ENCODE measurements around the gene BTN1A1.
A peak's percentile ranks its signal among the peaks of the same experiment; 100 is the strongest.
"Not testable (repeated sequence)": the region's sequence is repeated elsewhere in the genome, so short reads cannot be mapped to it uniquely, and the experiment has no call there.

Gene BTN1A1

DNA sequence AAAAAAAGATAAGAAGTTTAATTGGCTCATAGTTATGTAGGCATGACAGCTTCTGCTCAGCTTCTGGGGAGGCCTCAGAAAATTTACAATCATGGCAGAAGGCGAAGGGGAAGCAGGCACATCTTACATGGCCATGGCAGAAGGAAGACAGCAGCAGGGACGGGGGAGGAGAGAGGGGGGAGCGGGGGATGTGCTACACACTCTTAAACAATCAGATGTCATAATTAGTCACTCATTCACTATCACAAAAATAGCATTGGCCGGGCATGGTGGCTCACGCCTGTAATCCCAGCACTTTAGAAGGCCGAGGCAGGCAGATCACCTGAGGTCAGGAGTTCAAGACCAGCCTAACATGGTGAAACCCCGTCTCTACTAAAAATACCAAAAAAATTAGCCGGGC lies 10.9 kb downstream of the BTN1A1 start:
- DNase-seq (ENCODE audit: low spot score) = not testable (repeated sequence)

DNA sequence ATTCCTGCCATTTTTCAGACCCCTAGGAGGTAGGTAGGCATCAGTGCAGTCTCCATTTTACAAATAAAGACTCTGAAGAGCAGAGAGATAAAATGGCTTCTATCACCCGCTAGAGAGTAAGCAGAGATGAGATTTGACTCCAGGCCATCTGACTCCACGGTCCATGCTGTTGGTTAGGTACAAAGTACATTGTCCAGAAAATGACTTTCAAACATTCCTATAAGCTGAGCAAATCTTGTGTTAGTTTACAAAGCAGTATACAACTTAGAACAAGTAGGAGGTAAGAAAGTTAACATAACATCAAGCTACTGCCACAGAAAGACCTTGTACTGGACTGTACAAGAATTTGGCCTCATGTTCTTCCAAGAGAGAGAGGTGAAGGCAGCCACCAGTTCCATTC lies 14.9 kb downstream of the BTN1A1 start:
- no peak for DNase-seq (ENCODE audit: low spot score)

DNA sequence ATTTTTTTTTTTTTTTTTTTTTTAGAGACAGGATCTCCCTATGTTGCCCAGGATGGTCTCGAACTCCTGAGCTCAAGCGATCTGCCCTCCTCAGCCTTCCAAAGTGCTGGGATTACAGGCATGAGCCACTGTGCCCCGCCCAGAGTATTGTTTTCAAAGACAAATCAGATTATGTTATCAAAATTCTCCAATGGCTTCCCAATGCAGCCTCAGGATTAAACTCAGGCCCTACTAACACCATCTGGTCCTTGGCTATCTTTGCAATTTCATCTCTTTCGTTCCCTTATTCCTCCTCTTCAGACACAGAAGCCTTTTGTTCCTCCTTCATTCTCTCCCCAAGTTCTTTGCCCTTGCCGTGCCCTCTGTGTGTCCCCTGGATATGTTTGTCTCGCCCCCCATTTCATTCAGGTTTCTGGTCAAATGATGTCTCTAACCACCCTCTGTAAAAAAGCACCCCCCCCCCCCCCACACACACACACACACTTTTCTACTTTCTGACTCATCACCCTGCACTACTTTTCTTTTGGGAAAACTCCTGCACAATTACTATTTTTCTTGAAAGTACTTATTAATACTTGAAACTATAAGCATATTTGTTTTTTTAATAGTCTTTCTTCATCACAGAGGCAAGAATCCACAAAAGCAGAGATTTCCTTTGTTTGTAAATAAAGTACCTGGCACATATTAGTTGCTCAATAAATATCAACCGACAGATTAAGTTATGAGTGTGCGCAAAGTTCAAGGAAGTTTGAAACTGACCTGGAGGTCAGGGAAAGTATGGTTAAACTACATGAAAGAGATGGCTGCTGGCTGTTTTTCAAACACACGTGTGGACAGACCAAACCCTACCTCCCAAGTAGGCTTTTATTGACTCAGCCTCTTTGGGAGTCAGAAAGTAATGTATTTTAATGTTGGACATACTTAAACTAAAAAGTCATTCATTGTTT lies 16.7 kb downstream of the BTN1A1 start:
- DNase-seq (ENCODE audit: low spot score) = no peak

DNA sequence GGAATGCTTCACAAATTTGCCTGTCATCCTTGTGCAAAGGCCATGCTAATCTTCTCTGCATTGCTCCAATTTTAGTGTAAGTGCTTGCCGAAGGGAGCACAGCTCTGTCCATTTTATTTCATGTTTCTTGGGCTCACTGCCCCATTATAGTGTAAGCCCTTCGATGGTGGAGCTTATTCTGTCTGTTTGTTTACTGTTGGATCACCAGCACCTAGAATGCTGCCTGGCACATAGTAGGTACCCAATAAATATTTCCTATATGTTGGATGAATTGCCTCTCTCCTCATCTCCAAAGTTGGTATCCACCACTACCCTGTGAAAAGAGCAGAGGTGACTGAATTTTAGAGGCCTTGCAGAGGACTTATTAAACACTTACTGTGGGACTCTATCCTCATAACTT lies 19.3 kb downstream of the BTN1A1 start:
- no peak for DNase-seq (ENCODE audit: low spot score)

DNA sequence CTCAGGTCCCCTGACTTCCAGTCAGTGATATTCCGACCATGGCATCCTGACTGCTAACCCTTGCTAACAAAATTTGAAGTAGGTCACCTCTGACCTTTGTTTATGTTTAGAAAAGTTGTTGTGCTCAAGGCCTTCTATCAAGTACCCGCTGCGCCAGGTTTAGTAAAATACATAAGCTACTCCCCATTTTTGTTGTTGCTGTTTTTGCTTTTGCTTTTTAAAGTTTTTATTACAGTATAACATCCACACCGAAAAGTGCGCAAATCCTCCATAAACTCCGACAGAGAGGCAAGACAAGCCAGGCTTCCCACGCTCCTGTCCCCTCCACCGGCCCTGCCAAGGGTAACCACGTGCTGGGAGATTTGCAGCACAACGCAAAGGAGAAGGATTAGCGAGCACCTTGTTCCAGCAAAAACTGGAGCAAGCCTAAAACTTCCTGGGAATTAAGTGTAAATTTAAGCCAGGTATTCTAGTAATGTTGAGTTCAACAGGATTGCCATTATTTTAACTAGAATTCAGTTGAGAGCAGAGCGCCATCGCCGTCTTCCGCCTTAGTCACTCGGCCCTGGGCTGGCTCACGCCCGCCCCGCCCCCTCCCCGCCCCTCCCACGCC lies 20.2 kb downstream of the BTN1A1 start:
- peak; percentile 75 for DNase-seq (ENCODE audit: low spot score)

DNA sequence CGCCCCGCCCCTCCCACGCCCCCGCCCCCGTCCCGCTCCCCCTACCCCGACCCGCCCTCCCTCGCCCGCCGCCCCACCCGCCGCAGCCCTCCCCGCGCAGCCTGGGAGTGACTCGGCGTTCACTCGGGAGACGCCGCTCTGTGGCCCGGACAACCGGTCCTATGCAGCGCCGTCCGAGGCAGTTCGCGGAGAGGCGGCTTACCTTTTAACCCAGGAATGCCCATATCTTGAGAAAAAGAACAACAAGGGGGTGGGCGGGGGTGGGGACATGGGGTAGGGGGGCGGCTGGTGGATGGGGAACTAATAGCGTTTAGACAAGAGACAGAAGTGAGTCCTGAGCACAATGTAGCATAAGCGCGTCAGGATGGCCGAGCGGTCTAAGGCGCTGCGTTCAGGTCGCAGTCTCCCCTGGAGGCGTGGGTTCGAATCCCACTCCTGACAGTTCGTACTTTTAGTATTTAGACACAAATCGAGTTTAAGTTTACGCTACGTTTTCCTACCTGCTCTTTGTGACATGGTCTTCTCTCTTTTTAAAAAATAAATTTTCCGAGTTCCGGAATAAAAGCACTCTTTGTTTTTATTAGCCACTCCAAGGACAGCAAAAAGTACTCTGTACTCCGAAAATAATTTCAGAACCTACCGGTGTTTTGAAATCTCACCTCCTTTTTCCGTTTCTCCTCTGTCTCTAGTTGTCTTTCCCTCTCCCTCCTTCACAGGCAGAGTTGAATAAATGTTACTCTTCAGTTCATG lies 20.9 kb downstream of the BTN1A1 start:
- DNase-seq (ENCODE audit: low spot score) = peak; percentile 93

DNA sequence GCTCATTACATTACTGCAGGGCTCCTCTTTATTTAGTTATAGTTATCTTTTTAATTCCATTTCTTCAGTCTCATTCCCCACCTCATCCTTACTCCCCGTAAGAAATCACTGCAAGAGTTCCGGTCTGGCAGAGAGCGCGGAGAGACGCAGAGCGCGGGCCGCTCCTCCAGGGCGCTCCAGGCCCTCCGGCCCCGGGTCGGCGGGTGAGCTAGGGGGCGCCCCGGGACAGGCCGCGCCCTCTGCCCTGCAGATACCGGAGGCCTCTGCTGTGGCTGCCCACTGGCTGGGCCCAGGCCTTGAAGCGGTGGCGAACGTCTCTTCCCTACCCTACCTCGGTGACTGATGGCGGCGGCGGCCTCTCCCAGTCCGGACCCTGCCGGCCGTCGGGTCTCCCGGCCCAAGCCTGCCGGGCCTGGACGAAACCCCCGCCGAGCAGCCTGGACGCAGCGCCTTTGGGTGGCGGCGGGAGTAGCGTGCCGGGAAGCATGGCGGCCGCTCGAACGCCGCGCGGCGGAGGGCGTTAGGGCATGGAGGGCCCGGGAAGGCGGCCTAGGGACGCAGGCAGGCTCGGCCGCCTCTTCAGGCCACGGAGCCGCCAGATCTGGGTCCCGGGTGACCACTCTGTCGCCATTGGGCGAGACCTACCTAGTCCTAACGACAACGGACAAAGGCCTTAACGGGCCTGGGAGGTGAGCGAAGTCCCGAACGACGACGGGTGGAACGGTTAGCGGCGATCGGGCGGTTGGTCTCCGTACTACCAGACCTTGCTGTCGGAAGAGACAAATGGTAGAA lies 21.7 kb downstream of the BTN1A1 start:
- peak; percentile 73 for DNase-seq (ENCODE audit: low spot score)

DNA sequence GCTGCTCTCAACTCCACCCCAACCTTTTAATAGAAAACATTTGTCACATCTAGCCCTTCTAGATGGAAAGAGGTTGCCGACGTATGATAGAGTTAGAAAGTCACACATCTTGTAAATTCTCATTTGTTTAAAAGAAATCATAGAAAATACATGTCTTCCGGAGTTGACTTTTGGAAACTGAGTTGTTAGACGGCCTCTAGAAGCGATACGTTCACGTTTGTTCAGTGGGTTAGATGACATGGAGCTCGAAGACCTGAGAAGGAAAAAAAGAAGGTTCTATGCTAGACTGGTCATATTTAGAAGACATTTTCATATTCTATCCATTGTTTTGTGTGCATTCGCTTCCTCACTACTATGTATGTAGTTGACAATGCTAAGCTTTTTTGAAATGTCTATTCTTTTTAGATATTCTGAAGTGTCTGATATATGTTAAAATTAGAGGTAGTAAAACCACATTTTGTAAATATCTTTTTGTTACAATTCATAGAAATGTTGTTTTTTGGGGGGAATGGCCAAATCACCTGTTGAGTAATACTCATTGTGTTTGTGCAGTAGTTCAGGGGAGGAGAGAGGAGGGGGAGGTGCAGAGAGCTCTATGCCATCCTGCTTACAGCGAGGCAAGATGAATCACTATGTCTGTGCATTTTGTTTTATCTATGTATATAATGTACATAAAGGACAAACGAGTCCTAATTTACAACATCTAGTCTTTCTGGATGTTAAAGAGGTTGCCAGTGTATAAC lies 22.6 kb downstream of the BTN1A1 start:
- peak; percentile 16 for DNase-seq (ENCODE audit: low spot score)

DNA sequence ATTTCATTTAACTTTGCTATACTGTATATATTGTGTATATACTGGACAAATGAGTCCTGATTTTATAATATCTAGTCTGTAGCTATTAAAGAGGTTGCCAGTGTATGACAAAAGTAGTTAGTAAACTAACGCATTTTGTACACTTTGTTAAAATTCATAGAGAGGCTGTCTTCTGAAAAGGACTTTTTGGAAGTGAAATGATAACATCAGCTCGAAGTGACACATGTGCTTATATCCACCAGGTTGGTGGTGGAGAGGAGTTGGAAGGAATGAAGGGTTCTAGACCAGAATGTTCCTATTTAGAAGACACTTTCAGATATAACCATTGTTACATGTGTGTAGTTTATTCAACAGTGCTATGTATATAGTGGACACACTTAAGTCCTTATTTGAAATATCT lies 24.2 kb downstream of the BTN1A1 start:
- not testable (repeated sequence) for DNase-seq (ENCODE audit: low spot score)

DNA sequence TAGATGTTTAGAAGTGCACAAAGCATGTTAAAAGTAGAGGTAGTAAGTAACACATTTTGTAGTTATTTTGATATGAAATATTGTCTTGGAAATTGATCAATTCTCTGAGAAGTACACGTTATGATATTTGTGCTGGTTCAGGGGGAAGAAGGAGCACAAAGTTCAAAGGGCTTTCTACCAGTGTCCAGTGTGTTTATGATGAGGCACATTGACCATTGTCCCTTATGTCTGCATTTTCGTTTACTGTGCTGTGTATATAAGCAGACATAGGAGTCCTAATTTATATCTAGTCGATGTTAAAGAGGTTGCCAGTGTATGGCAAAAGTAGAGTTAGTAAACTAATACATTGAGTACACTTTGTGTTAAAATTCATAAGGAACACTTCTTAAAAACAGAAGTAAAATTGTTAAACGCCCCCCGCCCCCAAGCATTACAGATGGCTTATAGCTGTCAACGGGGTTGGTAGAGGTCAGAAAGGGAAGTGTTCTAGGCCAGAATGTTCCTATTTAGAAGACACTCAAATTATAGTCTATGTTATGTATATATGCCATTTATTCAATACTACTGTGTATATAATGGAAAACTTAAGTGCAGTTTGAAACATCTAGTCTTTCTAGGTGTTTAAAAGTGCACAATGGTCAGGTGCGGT lies 24.7 kb downstream of the BTN1A1 start:
- DNase-seq (ENCODE audit: low spot score) = no peak

DNA sequence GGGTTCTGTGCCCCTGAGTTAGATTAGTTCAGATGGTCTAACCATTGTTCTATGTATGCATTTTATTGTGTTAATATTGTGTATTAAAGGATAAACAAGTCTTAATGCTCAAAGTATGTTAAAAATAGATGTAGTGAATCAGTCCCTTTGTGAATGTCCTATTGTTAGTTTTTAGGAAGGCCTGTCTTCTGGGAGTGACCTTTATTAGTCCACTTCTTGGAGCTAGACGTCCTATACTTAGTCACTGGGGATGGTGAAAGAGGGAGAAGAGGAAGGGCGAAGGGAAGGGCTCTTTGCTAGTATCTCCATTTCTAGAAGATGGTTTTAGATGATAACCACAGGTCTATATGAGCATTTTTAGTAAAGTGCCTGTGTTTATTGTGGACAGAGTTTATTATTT lies 25.7 kb downstream of the BTN1A1 start:
- DNase-seq (ENCODE audit: low spot score) = no peak

DNA sequence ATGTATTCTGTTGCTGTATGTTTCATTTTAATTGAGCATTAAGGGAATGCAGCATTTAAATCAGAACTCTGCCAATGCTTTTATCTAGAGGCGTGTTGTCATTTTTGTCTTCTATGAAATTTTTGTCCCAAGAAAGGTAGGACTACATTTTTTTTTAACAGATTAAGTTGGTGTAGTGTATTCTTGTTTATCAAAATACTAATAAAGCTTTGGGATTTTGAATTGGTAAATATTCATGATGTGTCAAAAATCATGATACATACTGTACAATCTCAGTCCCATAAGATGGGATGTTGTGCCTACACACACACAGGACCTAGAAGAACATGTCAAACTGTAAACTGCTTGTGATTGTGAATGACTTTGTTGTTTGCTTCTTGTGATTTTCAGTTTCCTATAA lies 26.8 kb downstream of the BTN1A1 start:
- DNase-seq (ENCODE audit: low spot score) = no peak

DNA sequence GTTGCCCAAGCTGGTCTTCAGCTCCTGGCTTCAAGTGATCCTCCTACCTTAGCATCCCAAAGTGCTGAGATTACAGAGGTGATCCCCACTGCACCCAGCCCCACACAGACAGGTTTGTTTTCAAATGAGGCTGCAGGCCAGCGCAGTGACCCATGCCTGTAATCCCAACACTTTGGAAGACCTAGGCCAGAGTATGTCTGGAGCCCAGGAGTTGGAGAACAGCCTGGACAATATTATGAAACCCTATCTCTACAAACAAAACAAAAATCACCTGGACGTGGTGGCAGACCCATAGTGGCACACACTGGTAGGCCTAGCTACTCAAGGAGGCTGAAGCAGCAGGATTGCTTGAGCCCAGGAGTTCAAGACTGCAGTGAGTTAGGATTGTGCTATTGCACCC lies 30.1 kb downstream of the BTN1A1 start:
- DNase-seq (ENCODE audit: low spot score) = no peak

DNA sequence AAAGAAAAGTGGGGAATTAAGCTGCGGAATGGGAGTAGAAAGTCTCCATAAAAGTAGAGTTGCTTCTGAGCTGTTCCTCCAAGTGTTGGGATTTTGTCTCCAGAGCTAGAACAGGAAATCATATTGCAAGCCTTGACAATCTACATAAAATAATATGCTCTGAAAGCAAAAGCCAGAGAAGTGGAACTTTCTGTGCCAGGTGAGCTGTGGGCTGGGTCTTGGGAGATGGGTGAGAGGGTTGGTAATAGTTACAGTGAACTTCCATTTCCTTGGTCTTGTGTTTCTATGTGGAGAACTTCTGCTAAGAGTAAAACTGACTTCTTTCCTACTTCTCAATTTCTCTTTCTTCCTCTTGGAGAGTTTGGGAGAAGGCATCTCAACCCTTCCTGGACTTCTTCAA lies 31.8 kb downstream of the BTN1A1 start:
- DNase-seq (ENCODE audit: low spot score) = peak; percentile 29

DNA sequence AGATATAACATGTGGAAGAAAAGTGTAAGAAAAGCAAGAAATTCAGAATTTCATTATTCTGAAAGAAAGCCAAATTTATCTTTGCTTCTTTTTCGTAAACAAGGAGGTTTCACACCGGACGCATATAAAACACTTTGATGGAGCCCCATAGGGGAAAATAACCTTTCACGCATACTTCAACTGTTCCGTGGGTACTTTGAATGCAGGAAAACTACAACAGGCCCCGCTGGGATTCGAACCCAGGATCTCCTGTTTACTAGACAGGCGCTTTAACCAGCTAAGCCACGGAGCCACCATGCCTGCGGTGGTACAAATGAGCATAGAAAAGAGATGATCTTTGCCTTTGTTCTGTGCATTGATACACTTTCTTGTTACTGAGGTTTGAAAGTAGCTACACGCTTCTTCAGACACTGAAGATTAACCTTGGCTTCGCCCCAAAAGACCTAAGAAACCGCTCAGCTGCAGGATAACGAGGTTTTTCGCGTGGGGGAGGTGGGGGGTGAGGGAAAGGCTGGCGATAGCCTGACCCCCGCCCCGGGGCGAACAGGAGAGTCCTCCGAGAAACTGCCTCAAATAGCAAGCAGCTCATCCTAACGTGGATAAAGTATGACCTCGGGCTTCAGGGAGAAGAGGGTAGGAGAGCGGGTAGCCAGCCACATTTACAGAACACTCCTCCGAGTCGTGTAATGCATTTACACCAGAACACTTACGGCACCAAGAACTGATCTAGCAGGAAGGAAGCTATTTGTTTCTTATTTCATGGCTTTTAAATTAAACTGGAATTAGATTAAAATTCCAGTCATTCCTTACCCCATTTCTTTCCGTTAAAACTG lies 32.8 kb downstream of the BTN1A1 start:
- peak; percentile 97 for DNase-seq (ENCODE audit: low spot score)

DNA sequence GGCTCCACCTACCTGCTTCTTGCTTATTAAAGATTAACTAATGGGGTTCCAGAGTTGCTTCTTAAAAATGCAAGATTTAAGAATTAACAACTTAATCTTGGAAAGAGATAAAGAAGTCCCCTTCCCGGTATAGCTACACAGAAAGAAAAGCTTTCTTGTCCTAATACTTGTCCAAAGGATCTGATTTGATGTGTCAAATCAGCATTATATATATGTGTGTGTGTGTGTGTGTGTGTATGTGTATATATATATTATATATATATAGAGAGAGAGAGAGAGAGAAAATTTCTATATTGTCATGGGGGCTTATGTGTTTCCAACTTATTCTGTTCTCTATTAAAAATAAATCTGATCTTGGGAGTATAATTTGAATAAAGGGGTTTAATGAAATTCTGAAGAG lies 33.4 kb downstream of the BTN1A1 start:
- DNase-seq (ENCODE audit: low spot score) = no peak

DNA sequence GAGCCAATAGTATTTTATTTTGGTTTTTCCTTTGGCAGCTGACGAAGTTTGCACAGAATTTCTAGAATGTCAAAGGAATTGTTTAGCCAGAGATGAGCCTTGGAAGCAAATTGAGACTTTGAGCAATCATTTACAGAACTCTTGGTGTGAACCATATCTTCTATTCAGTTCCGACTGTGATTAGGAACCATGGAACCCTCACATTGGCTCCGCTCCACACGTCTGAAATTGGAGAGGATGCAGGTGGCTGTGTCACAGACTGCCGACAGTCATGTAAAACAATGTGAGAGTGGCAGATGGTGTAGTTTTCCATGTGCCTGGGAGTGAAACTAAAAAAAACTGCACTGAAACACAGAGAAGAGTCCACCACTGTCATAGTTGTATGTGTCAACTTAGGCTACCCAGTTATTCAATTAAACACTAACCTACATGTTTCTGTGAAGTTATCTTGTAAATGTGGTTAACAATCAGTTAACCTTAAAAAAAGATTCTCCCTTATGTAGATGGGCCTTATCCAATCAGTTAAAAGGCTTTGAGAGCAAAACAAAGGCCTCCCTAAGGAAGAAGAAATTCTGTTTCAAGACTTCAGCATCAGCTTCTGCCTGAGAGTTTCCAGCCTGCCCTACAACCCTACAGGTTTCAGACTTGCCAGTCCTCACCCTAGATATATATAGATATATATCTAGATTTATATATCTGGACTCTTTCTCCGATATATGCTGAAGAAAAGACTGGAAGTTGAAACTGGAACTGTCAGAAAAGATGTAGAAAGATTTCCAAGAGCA lies 34.8 kb downstream of the BTN1A1 start:
- DNase-seq (ENCODE audit: low spot score) = peak; percentile 70

DNA sequence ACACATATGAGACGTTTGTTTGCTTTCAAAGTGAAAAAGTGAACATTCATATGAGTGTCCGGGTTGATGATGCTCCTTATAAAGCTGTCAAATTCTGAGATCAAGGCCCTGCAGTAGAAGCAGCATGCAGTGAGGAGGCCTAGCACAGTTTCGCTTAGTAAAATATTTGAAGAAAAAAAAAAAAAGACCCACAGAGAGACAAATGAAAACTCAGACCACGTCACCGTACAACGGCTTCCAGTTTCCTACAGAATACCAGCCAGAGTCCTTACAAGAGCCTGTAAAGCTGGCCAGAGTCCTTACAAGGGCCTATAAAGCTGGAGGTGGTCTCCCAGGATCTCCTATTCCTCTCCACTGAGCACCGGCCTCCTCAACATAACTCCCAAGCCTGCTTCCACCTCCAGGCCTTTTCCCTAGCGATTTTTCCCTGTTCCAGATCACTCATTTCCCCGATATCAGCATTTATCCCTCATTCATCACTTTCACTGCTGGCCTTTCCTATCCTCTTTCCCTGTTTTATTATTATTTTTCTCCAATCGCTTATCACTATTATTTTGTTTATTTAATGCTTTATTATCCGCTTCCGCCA lies 36.6 kb downstream of the BTN1A1 start:
- DNase-seq (ENCODE audit: low spot score) = peak; percentile 82
